AG09309 (cell line): ENCODE measurements around the gene TMOD1.

Experiments
- DNase-seq: peaks from one replicate; pipeline ENCODE4 v3.0.0-alpha.2; 2010; ENCODE audit warnings: low read depth
- H3K4me3 ChIP-seq: 2 replicates; pipeline ENCODE4 v1.5.1; 2011; ENCODE audit warnings: mild to moderate bottlenecking, low read depth, low read length, moderate library complexity; ENCODE audit not compliant: control insufficient read depth
- CTCF ChIP-seq: IDR thresholded peaks from 2 replicates; pipeline ENCODE4 v1.5.1; 2011; ENCODE audit warnings: mild to moderate bottlenecking, low read depth, low read length, inconsistent platforms; ENCODE audit not compliant: insufficient read depth, control insufficient read depth; ENCODE audit errors: missing control alignments

The TMOD1 gene

DNA sequence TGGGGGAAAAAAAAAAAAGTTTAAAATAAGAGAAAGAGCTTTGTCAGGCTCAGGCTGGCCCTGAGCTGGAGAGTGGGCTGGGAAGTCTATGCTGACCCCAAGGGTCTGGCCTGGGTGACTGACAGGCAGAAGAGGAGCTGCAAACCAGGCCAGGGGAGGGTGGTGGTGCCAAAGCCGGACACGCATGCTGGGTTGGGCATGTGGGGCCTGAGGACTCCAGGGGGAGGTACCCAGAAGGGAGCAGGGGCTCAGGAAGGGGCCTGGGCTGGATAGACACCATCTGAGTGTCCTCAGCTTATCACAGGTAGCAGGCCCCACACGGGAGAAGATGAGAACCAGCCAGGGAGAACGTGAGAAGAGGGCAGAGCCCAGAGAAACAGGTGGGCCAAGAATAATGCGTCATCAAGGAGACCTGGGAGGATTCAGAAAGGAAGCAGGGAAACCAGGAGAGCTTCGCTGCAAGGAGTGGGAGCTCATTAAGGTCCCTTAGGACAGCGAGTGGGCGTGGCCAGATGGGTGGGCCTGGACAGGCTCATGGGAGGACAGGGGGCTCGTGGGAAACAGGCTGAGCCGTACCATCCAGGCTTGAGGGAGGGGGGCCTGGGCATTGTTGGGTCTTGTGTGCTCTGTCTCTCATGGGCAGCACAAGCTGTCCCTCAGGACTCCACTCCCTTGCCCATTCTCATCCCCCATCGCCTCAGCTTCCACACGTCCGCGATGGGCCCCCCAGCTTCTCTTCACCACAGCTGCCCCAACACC, 16.0 kb downstream of the TMOD1 start:
- no peak for DNase-seq
- H3K4me3 ChIP-seq = no peak overlapping the region

DNA sequence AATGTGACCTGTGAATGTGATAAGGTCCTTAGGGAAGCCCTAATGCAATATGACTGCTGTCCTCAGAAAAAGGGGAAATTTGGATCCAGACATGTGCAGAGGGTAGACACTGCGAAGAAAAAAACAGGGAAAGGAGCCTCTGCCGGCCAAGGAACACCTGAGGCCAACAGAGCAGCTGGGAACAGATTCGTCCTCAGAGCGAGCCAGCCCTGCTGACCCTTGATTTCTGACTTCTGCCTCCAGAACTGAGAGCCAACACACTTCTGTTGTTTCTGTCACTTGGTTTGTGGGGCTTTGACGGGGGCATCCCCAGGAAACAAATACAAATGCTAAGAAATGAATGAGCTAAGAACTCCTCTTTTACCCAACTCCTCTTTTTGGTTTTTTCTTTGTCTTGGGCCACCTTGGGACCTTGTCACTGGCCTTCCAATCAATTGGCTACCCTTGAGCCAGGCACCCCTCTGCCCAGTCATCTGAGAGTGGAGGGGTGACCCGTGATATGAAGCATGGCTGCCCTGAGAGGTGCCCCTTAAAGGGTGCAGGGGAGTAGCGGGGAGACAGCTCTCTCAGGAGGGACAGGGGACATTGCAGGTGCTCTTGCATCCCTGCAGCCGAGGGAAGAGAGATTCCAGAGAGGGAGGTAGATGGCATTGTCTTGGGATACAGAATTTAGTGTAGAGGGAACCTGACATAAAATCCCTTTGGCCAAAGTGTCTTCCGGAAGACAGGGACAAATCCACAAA, 16.9 kb downstream of the TMOD1 start:
- no peak for TF ChIP-seq CTCF
- DNase-seq = no peak
- H3K4me3 ChIP-seq = no peak overlapping the region

More for the DNA sequence above, 16.0 kb downstream of the TMOD1 start:
- no peak for TF ChIP-seq CTCF

DNA sequence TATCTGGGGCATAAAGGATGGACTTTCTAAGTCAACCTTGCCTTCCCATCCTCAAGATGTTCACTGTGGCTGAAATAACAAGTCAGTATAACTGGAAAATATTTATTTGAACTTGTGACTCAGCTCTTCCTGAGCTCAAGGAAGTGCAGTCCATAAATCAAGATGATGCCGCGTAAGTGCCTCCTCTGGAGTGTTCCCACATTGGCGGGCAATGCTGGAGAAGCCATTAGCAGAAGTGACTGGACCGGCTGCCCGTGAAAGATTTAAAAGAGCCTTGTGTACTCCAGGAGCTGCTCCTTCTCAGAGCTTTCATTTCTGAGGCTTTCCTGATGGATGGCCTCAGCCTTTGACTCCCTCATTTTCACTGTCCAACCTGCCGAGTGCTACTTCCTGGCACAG, 17.4 kb downstream of the TMOD1 start:
- peak; percentile 73 for DNase-seq
- no peak overlapping the region for H3K4me3 ChIP-seq
- no peak for TF ChIP-seq CTCF

DNA sequence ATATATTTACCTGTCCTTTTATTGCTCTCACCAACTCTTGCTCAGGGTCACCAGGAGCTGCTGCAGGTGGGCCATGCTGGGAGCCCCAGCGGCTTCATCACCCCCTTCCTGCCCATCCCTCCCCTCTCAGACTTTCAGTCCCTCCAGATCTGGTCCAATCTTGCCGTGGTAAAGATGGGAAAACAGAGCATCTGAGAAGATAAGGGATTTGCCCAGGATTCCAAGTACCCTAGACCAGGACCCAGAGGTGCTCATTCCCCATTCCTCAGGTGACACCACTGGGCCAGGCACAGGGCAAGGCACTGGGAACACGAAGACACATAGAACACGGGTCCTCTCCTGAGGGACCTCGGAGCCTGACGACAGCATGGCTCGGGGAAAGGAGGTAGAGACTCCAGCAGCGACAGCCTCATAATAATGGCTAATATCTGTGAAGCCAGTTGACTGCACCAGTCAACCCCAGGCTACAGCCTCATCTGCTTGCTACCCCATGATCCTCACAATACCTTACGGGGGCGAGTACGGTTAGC, 18.0 kb downstream of the TMOD1 start:
- no peak for TF ChIP-seq CTCF
- no peak for DNase-seq
- H3K4me3 ChIP-seq = no peak overlapping the region

DNA sequence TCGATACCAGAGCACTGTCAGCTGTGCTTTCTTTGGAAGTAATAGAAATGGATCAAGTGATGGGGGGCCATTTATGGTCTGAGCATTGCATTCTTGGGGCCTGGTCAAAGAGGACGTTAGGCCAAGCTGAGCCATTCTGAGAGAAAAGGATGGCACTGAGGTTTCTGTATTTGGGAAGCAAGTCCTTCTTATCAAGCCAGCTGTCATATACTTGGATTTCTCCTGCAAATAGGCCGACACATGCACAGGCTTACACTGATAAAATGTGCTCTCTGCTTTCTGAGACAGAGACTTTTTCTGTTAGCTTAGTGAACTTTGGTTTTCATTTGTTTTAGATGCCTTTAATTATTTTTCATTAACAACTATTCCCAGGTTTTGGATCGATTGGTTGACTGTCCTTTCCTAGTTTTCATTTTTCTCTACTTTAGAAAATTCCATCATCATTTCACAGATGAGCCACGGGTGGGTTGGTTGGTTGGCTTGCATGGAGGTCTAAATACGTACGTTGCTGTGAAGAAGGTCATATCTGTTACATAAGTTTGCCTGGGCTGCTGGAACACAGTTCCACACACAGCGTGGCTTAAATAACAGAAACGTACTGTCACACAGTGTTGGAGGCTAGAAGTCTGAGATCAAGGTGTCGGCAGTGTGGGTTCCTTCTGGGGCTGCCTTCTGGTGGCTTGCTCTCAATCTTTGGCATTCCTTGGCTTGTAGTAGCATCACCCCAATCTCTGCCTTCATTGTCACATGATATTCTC, 20.3 kb downstream of the TMOD1 start:
- H3K4me3 ChIP-seq = no peak overlapping the region
- DNase-seq = no peak
- TF ChIP-seq CTCF = no peak

DNA sequence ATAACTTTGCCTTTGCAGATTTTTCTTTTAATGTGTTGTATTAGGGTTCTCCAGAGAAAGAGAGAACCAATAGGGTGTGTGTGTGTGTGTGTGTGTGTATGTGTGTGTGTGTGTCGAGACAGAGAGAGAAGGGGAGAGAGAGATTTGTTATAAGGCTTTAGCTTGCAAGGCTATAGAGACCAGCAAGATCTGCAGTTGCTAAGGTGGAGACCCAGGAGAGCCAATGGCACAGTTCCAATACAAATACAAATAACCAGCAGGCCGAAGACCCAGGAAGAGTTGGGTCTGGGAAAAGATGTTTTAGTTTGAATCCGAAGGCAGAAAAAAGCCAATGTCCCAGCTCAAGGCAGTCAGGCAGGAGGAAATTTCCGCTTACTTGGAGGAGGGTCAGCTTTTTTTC, 23.0 kb downstream of the TMOD1 start:
- DNase-seq = no peak
- TF ChIP-seq CTCF = no peak
- no peak overlapping the region for H3K4me3 ChIP-seq
